ENCODE data around the gene DCDC2C.

DNA sequence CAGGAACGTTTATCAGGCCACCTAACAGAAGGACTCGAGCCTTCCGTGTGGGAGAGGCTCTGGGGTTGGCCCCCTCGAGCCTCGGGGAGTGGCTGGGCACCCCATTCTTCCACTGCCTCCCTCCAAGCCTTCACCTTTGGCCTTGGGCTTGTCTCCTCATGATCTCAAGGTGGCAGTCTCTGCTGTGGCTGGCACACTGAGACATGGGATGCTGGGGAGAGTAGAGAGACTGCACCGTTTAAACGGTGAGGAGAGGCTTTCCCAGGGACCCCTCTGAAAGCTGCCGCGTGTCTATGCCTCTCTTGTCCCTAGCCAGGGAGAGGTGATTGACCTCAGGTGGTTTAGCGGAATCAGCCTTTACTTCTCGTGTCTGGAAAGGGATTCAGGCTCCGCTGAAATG, 71.0 kb downstream of the DCDC2C start:
- no peak for TF ChIP-seq CTCF (IDR thresholded peaks at IDR 0.05; ENCODE audit: low read depth, low read length)
- no peak for TF ChIP-seq EZH2phosphoT487 (IDR thresholded peaks at IDR 0.05; ENCODE audit: low read depth)
